H1 (cell line): ENCODE data around the gene FOXO6.

Source experiments
- BCL11A ChIP-seq, 2 experiments: IDR thresholded peaks; one replicate each; pipeline ENCODE4 v1.6.1; 2011; ENCODE audit warnings: low read depth in 2 of 2, low read length in 2 of 2, mild to moderate bottlenecking in 2 of 2
- CEBPB ChIP-seq: IDR thresholded peaks from 2 replicates; pipeline ENCODE4 v1.6.1; 2012; ENCODE audit warnings: low read depth, low read length
- POLR2A ChIP-seq, 2 experiments: IDR thresholded peaks; 1 replicate in 1 of 2; 2 replicates in 1 of 2; pipeline ENCODE4 v1.6.1; 2011; ENCODE audit warnings: low read depth in 2 of 2, low read length in 2 of 2, mild to moderate bottlenecking in 2 of 2; ENCODE audit errors: control extremely low read depth in 1 of 2
- SP1 ChIP-seq: IDR thresholded peaks from 2 replicates; pipeline ENCODE4 v1.6.1; 2011; ENCODE audit warnings: low read depth, low read length
- TF ChIP-seq, protein P1 (sequence below), 3 experiments: IDR thresholded peaks; 1 replicate in 2 of 3; 2 replicates in 1 of 3; pipeline versions ENCODE4 v1.5.1 to v1.6.1; 2011; ENCODE audit warnings: low read length in 3 of 3, mild to moderate bottlenecking in 3 of 3, inconsistent platforms in 2 of 3, low read depth in 1 of 3, moderate library complexity in 1 of 3; ENCODE audit not compliant: insufficient read depth in 1 of 3; ENCODE audit errors: control extremely low read depth in 1 of 3

DNA sequence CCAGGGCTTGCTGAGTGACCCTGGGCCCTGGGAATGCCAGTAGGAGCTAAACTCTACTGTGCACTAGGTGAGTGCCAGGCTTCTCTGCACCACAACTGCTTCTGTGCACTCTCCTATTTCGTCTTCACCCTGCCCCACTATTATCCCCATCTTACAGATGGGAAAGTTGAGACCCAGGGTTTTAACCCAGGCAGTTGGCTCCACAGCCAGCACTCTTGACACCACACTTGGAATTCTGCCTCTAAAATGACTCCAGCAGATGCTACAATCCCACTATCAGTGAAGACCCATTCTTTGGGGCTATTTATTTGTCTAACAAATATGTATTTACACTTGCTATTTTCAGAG, 56.1 kb downstream of the FOXO6 start:
- TF ChIP-seq, protein P1, sequence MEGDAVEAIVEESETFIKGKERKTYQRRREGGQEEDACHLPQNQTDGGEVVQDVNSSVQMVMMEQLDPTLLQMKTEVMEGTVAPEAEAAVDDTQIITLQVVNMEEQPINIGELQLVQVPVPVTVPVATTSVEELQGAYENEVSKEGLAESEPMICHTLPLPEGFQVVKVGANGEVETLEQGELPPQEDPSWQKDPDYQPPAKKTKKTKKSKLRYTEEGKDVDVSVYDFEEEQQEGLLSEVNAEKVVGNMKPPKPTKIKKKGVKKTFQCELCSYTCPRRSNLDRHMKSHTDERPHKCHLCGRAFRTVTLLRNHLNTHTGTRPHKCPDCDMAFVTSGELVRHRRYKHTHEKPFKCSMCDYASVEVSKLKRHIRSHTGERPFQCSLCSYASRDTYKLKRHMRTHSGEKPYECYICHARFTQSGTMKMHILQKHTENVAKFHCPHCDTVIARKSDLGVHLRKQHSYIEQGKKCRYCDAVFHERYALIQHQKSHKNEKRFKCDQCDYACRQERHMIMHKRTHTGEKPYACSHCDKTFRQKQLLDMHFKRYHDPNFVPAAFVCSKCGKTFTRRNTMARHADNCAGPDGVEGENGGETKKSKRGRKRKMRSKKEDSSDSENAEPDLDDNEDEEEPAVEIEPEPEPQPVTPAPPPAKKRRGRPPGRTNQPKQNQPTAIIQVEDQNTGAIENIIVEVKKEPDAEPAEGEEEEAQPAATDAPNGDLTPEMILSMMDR (IDR thresholded peaks at IDR 0.05; ENCODE audit: control extremely low read depth in 1 of 3, insufficient read depth in 1 of 3, low read depth in 1 of 3, low read length in 3 of 3): no peak
- TF ChIP-seq SP1 (no peak), POLR2A (IDR thresholded peaks at IDR 0.05; ENCODE audit: control extremely low read depth in 1 of 2, low read depth in 2 of 2, low read length in 2 of 2) (no peak), CEBPB (no peak), BCL11A (IDR thresholded peaks at IDR 0.05; ENCODE audit: low read depth in 2 of 2, low read length in 2 of 2) (no peak)
